Stimulated activated CD8-positive, alpha-beta memory T cell treated with anti-CD3 and anti-CD28 coated beads, Interleukin-7, amount 100 ng/mL, for 48 hours (primary cell): ENCODE data around the gene CES2.
"Not testable (repeated sequence)": the region's sequence is repeated elsewhere in the genome, so short reads cannot be mapped to it uniquely, and the experiment has no call there.

ENCODE experiments used
- DNase-seq, 2 donors: peaks; one replicate each; pipeline ENCODE4 v3.0.0-alpha.2; 2020; ENCODE audit warnings: low read depth in 1 of 2; ENCODE audit errors: extremely low read depth in 1 of 2

Gene CES2

DNA sequence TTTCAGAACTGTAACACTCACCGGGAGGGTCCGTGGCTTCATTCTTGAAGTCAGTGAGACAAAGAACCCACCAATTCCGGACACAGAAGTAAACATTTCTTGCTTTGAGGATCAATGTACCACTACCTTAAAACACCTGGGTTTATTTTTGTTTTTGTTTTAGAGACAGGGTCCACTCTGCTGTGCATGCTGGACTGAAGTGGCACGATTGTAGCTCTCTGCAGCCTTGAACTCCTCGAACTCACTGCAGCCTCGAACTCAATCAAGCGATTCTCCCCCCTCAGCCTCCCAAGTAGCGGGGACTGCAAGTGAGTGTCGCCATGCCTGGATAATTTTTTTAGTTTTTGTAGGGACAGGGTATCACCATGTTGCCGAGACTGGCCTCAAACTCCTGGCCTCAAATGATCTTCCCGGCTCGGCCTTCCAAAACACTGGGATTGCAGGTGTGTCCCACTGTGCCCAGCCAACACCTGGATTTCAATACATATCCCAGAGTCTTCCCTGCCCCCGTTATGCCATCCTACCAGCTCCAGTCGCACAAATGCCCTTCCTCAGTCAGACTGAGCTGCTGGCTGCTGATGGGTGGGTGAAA is 40.1 kb downstream of the CES2 start:
- DNase-seq: no peak

DNA sequence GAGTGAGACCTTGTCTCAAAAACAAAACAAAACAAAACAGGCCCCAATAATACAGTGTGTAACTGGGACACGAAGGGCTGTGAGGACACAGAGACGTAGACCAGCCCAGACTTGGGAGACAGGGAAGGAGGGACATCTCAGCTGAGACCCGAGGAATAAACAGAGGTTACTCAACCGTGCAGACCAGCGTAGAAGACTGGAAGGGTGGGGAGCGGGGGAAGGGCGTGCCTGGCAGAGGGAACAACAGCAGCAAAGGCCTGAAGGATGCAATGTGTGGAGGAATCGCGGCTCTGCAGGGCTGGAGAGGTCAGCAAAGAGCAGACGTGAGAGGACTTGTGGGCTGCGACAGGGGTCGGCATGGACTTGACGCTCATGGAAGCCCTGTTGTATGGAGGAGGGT is 41.4 kb downstream of the CES2 start:
- no peak for DNase-seq

DNA sequence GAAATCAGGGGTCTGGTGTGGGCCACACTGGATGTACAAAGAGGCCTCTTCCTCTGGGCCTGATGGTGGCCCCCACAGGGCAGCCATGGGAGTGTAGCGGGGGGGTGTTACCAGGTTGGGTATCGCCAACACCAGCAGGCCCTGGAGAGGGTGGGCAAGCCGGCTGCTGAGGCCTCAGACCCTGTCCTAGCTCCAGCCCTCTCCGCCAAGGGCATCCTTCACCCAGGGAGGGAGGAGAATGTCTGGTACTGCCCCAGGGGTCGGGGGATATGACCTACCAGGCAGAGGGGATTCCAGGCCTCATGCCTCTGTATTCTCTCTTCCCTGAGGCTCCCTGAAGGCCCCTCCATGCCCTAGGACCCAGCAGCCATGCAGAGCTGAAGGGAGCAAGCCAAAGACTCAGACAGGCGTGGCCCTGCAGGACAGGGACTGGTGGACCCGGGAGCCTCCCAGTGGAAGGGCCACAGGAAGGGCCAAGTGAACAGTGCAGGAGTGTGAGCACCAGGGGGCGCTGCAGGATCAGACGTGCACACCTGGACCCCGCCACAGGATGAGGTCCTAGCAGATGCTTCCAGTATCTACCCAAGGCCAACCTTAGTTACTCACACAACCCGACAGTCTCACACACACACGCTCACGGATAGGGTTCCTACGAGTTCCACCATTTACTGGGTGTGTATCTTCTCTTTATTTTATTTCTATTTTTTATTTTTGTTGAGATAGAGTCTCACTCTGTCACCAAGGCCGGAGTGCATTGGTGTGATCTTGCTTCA is 42.2 kb downstream of the CES2 start:
- DNase-seq: peak; percentile 73 to 83

DNA sequence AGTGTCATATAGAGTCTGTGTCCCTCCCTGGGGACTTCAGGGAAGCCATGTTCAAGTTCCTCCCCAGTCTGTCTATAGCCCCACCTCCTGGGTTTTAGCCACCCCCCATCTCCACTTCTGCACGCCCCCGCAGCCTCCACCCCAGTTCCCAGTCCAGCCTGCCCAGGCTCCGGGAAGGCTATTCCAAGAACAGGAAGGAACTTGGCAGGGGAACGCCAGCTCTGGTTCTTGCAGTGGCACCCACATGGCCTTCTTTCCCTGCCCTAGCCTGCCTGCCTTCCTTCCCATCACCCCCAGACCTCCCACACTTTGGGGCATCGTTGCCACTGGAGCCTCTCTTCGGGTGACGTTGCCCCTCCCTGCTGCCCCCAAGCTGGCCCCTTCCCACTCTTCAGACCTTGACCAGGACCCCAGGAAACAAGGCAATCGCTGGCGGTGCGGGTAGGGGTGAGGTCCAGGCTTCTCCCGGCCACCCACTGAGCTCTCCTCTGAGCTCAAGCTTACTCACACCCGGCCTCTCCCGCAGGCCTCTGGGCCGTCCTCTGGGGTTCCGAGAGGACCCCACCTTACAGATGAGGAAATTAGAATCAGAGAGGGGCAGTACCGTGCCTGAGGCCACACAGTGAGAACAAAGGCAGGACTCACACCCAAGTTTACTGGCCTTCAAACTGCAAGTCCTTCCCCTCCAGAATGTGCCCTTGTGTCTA is 43.8 kb downstream of the CES2 start:
- DNase-seq: no peak

DNA sequence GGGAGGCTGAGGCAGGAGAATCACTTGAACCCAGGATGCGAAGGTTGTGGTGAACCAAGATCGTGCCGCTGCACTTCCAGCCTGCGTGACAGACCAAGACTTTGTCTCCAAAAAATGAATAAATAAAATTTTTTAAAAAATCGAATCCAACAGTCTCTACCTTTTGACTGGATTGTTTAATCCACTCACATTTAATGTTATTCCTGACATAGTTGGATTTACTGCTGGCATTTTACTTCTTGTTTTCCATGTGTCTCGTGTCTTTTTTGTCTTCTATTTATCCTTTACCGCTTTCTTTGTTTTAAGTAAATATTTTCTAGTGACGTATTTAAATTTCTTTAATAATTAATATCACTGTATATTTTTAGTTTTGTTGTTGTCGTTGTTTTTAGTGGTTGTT is 47.7 kb downstream of the CES2 start:
- no peak for DNase-seq

DNA sequence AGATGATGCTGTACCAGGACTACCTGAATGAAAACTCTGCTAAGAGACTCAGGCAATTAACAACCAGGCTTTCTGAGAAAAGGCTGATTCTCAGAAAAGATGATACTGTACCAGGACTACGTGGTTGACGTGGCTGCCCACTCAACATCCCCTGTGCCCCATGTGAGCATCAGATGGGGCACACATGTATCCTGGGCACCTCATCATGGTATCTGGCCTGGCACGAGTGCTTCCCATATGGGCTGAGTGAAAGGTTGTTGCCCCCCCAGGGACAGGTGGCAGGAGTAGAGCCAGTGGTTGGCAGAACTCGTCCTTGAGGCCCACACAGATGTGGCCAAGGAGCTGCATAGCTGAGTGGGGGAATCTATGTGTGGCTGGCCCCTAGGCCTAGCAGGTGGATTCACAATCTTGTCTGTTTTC is 49.6 kb downstream of the CES2 start:
- peak; percentile 58 to 78 for DNase-seq

DNA sequence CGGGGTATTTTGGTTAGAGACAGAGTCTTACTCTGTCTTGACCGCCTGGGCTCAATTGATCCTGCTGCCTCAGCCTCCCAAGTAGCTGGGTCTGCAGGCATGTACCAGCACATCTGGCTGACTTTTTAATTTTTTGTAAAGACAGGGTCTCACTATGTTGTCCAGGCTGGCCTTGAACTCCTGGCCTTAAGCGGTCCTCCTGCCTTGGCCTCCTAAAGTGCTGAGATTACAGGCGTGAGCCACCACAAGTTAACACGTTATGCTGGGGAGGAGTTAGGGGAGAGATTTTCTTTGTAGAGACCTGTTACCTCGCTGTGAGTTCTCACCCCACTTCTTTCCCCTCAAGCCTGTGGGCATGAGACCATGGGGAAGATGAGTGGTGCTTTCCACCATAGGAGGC is 51.2 kb downstream of the CES2 start:
- peak in 1 of 2 donors; percentile 30 for DNase-seq

DNA sequence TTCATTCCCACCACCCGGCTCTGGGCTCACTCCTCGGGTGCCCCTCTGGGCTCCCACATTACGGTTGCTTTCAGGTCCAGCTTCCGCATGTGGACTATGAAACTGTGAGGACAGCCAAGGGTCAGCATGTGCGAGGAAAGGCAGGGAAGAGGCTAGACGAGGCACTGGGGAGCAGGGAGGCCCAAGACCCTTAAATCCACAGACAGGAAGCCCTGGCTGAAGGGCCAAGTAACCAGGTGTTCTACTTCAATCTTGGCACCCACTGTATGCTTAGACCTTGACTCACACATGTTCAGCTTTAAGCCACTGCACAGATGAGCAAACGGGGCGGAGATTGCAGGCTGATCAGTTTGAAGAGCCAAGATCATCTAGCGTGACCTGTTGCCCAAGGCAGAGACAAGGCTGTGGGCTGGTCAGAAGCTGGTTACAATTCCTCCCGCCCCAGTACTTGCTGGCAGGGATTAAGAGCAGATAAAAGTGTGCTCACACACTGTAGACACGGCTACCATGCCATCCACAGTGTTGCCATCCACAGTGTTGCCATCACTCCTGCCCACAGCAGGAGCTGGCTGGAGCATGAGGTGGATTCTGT is 53.0 kb downstream of the CES2 start, which contains the start of gene CES4A:
CES4A (plus strand) TSS at position 393 of the 592 bp plus-strand sequence; CDS start at position 577, 184 bp downstream.
- peak in 1 of 2 donors; percentile 31 for DNase-seq

DNA sequence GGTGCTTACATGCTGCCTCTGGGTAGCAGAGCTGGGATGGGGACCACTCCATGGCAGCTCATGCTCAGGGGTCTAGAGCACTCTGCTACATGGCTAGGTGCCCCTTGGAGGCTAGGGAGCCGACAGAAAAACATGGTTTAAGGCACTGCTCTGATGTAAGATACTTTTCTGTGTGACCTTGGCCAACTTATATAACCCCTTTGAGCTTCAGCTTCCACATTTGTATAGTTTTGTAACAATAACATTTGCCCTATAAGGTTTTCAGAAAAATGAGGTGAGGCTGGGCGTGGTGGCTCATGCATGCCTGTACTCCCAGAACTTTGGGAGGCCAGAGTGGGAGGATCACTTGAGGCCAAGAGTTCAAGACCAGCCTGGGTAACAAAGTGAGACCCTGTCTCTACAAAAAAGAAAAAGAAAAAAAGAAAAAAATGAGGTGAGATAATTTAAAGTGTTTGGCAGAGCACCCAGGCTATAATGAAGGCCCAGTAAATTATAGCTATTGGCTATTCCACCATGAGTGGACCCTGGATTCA is 56.3 kb downstream of the CES2 start:
- no peak for DNase-seq

DNA sequence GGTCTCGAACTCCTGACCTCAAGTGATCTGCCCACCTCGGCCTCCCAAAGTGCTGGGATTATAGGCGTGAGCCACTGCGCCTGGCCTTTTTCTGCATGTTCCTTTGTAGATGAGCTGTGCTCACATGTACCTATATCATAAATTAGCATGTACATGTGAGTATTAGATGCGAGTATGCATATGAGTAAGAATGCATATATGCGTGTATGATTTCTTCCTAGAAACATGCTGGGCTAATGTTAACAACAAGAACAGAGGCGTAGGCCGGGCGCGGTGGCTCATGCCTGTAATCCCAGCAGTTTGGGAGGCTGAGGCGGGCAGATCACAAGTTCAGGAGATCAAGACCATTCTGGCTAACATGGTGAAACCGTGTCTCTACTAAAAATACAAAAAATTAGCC is 58.2 kb downstream of the CES2 start:
- DNase-seq: not testable (repeated sequence)
